A673 (cell line): ENCODE measurements around the gene ZNF512B. TPM values are rescaled to one million over a fixed set of nuclear protein-coding genes. Genes with fewer than 3 reads are reported as not detected.

ENCODE experiments used
- BruUV-seq: library from RNA; stranded (reverse); fragments of 400-500 nt; replicated peaks from 2 replicates; lab custom pipeline; 2021; lab: Mats Ljungman, UMichigan
- CTCF ChIA-PET: fragments of 300-600 bp; sonication (Branson Sonifier 250); formaldehyde crosslinking; loops from one replicate; lab custom pipeline; 2022; ENCODE audit warnings: antibody characterized with exemption; lab: Charles Lee
- POLR2A ChIA-PET: fragments of 300-600 bp; sonication (Branson Sonifier 250); formaldehyde crosslinking; loops from one replicate; lab custom pipeline; 2022; ENCODE audit warnings: antibody characterized with exemption; ENCODE audit not compliant: low non-redundant PET; lab: Charles Lee
- DNase-seq: peaks from one replicate; pipeline ENCODE4 v3.0.0-alpha.2; 2015; ENCODE audit warnings: low spot score
- H3K27ac ChIP-seq: fragments of 200-600 bp; sonication (generic); 2 replicates; pipeline ENCODE4 v1.5.1; 2016; ENCODE audit warnings: mixed run types, low read depth, mild to moderate bottlenecking, mixed read lengths, antibody characterized with exemption, low read length; ENCODE audit not compliant: poor library complexity, severe bottlenecking
- H3K27me3 ChIP-seq: fragments of 200-600 bp; sonication (generic); replicated peaks from 2 replicates; pipeline ENCODE4 v1.6.1; 2017; ENCODE audit warnings: mixed run types, low read depth, mild to moderate bottlenecking, mixed read lengths, antibody characterized with exemption, low read length; ENCODE audit not compliant: insufficient read depth, poor library complexity
- H3K36me3 ChIP-seq: fragments of 200-600 bp; sonication (generic); 2 replicates; pipeline ENCODE4 v1.6.1; 2016; ENCODE audit warnings: mixed run types, mild to moderate bottlenecking, mixed read lengths, antibody characterized with exemption, low read length; ENCODE audit not compliant: insufficient read depth, poor library complexity, severe bottlenecking
- H3K4me1 ChIP-seq: fragments of 200-600 bp; sonication (generic); 2 replicates; pipeline ENCODE4 v1.6.1; 2017; ENCODE audit warnings: mixed run types, mild to moderate bottlenecking, mixed read lengths, antibody characterized with exemption, low read length; ENCODE audit not compliant: insufficient read depth, poor library complexity, severe bottlenecking
- H3K4me3 ChIP-seq: fragments of 200-600 bp; sonication (generic); 2 replicates; pipeline ENCODE4 v1.5.1; 2016; ENCODE audit warnings: low read depth, mixed run types, mild to moderate bottlenecking, mixed read lengths, low read length; ENCODE audit not compliant: poor library complexity, severe bottlenecking
- H3K9me3 ChIP-seq: fragments of 200-600 bp; sonication (generic); 2 replicates; pipeline ENCODE4 v1.6.1; 2016; ENCODE audit warnings: mixed run types, low read depth, mild to moderate bottlenecking, mixed read lengths, antibody characterized with exemption, low read length; ENCODE audit not compliant: poor library complexity, severe bottlenecking
- EZH2 ChIP-seq: fragments of 200-600 bp; sonication (generic); IDR thresholded peaks from 2 replicates; pipeline ENCODE4 v1.6.1; 2017; ENCODE audit warnings: borderline replicate concordance, low read depth, mild to moderate bottlenecking, mixed read lengths, antibody characterized with exemption, low read length; ENCODE audit not compliant: poor library complexity, severe bottlenecking
- intact Hi-C: fragments of 100-400 bp; cut with micrococcal nuclease; formaldehyde crosslinking; loops from one replicate; pipeline ENCODE4 v1.10.0; 2022; ENCODE audit not compliant: unreplicated experiment
- total RNA-seq: library from RNA; stranded (reverse); gene quantifications from 2 replicates; pipeline ENCODE4 v1.2.3, GENCODE V29; 2021
- TF ChIP-seq, protein P1 (sequence below): fragments of 300-800, 200-600 bp; sonication (generic); conservative IDR thresholded peaks from 2 replicates; pipeline ENCODE4 v1.5.1; 2017; ENCODE audit warnings: low read depth, mild to moderate bottlenecking, antibody characterized with exemption, low read length, moderate library complexity, mixed read lengths

Gene ZNF512B
- total RNA-seq, 1 experiment from 2014 or later = 28.9 TPM

DNA sequence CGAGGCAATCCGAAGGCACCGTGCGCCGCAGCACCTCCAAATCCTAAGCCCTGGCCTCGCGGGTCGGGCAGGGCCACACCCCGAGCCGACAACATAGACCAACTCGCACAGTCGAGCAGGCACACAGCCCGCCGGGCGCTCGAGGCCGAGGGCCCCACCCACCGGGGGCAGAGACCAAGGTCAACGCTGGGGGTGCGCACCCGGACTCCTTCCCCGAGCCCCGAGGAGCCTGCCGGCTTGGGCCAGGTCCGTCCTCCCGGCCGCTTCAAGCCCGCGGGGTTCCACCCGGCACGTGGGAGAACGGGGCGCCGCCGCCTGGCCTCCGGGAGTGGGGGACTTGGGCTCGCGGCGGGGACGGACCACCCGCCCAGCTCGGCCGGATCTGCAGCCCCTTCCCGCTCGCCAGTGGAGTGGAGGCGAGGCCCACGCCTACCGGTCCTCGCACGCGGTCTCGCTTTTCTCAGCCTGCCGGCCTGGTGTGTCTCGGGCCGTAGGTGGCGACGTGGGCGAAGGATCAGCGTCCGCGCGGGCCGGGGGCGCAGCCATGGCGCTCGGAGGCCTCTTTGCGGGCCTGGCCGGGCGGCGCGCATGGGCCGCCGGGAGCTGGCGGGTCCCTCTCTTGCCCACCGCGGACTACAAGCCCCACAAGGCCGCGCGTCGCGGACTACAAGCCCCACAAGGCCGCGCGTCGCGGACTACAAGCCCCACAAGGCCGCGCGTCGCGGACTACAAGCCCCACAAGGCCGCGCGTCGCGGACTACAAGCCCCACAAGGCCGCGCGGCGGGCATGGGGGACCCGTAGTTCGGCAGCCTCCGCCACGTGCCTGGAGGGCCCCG, 13.7 kb downstream of the ZNF512B start, which contains the start of gene UCKL1:
TSS of gene UCKL1 (minus strand) at position 590 of the 837 bp plus-strand sequence. CDS start at position 546, 44 bp downstream.
- peak within 1 kb of the TSS; percentile 87 for H3K4me3 ChIP-seq
- H3K27me3 ChIP-seq = no peaks in the 10 kb centered on the region
- TF ChIP-seq EZH2 = no peak
- TF ChIP-seq, protein P1, sequence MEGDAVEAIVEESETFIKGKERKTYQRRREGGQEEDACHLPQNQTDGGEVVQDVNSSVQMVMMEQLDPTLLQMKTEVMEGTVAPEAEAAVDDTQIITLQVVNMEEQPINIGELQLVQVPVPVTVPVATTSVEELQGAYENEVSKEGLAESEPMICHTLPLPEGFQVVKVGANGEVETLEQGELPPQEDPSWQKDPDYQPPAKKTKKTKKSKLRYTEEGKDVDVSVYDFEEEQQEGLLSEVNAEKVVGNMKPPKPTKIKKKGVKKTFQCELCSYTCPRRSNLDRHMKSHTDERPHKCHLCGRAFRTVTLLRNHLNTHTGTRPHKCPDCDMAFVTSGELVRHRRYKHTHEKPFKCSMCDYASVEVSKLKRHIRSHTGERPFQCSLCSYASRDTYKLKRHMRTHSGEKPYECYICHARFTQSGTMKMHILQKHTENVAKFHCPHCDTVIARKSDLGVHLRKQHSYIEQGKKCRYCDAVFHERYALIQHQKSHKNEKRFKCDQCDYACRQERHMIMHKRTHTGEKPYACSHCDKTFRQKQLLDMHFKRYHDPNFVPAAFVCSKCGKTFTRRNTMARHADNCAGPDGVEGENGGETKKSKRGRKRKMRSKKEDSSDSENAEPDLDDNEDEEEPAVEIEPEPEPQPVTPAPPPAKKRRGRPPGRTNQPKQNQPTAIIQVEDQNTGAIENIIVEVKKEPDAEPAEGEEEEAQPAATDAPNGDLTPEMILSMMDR = 0 out of 2 replicates have a peak, but pooled peaks have one; percentile 3
- no TSS peak for BruUV-seq
- no peaks in the 10 kb centered on the region for H3K9me3 ChIP-seq
- H3K4me1 ChIP-seq = peaks cover 19% of the 10 kb centered on the region
- no peaks in the 10 kb centered on the region for H3K36me3 ChIP-seq
- peak within 1 kb of the TSS; percentile 93 for H3K27ac ChIP-seq
- intact Hi-C loops = no loop called here
- CTCF ChIA-PET = no interaction called here
- POLR2A ChIA-PET = no interaction called here
- DNase-seq = peak; percentile 94

DNA sequence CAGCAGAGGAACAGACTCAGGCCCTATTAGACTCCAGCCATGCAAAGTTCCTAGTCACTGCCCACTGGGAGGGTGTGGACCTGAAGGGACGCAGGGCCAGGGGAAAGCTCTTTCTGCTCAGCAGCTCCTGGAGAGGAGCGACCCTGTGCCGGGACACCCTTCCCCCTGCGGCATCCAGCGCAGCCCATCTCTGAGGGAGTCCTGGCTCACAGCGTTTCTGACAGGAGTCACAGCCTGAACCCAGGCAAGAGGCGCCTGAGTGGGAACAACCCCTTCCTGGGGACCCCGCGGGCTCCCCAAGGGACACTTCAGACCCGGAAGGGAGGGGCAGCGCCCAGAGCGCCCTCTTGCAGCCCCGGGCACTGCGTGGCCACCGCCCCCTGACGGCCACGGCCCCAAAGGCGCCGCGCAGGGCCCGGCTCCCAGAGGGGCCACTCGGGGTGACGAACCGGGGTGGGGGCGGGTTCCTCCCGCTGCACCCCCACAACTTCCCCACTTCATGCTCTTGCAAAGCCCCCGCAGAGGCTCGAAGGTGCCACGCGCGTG, 14.4 kb downstream of the ZNF512B start:
- TF ChIP-seq, protein P1 = peak; percentile 35
- TF ChIP-seq EZH2 = no peak
- Histone ChIP-seq H3K4me3 (peak overlapping the region; percentile 87), H3K27me3 (no peaks in the 10 kb centered on the region), H3K27ac (peak overlapping the region; percentile 93), H3K9me3 (no peaks in the 10 kb centered on the region), H3K36me3 (no peaks in the 10 kb centered on the region), H3K4me1 (peaks cover 21% of the 10 kb centered on the region)
- intact Hi-C loops = no loop called here
- DNase-seq = peak; percentile 44
- BruUV-seq = no TSS peak
- POLR2A ChIA-PET = no interaction called here
- CTCF ChIA-PET = no interaction called here

DNA sequence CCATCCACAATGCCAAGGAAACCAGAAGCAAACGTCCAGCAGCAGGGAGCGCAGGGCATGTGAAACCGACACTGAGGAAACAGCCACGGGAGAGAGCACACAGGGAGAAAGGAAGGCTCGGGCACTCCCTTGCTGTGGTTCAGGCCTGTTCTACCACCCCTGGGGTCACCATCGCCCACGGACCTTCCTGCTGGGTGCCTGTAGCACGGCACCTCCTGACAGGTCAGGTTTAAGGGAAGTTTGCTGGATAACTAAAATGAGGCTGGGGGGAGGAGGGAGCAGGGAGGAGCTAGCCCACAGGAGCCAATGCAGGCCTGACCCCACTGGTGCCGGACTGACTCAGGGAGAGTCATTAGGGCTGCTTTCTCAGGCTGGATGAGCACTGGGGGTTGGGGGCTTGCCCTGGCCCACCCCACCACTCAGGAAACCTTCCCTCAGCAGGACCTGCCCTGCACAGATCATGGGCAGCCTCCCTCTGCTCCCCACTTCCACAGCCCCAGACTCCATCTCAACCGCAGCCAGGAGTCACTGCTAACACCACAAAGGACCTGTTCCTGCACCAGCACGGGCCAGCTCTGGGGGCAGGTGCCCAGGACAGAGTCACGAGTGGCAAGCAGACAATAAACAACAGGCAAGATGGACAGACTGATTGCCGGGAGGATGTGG, 15.8 kb downstream of the ZNF512B start:
- CTCF ChIA-PET = interaction anchor here (0.8 kb wide), 1 partner anchor 20 kb away, joined by 3 read pairs; no protein-coding TSS in a partner anchor
- Histone ChIP-seq H3K27me3 (no peaks in the 10 kb centered on the region), H3K4me3 (no peak overlapping the region), H3K9me3 (no peaks in the 10 kb centered on the region), H3K36me3 (no peaks in the 10 kb centered on the region), H3K4me1 (peaks cover 33% of the 10 kb centered on the region), H3K27ac (no peak overlapping the region)
- no TSS peak for BruUV-seq
- POLR2A ChIA-PET = no interaction called here
- DNase-seq = no peak
- TF ChIP-seq EZH2 = no peak
- TF ChIP-seq, protein P1 = no peak
- intact Hi-C loops = no loop called here
